AG04450 (cell line): ENCODE data around the gene ABTB2. TPM values are rescaled to one million over a fixed set of nuclear protein-coding genes. Genes with fewer than 3 reads are reported as not detected.

Source experiments
- CTCF ChIA-PET: fragments of 300-600, 350-600 bp; formaldehyde crosslinking; extraction: SDS; loops from one replicate; lab custom pipeline; 2022; ENCODE audit warnings: antibody characterized with exemption, inconsistent platforms; lab: Charles Lee
- POLR2A ChIA-PET: fragments of 350-600 bp; formaldehyde crosslinking; extraction: SDS; loops from one replicate; lab custom pipeline; 2021; ENCODE audit warnings: antibody characterized with exemption, inconsistent platforms; lab: Yijun Ruan, JAX
- DNase-seq: peaks from one replicate; pipeline ENCODE4 v3.0.0-alpha.2; 2011; ENCODE audit warnings: low read depth, low spot score
- H3K27ac ChIP-seq: one replicate; pipeline ENCODE4 v1.5.1; 2012; ENCODE audit warnings: low read depth, low read length, control low read depth
- H3K27me3 ChIP-seq: one replicate; pipeline ENCODE4 v1.6.0; 2012; ENCODE audit warnings: low read length; ENCODE audit not compliant: control insufficient read depth, insufficient read depth
- H3K4me3 ChIP-seq: 2 replicates; pipeline ENCODE4 v1.5.1; 2011; ENCODE audit warnings: mild to moderate bottlenecking, low read depth, low read length, control low read depth
- H3K9me3 ChIP-seq: 2 replicates; pipeline ENCODE4 v1.5.1; 2012; ENCODE audit warnings: low read length; ENCODE audit not compliant: control insufficient read depth, insufficient read depth
- polyA plus RNA-seq: library from polyadenylated mRNA; depleted of rRNA; stranded (reverse); fragments of >200 nt; gene quantifications from 2 replicates; pipeline ENCODE4 v1.2.3, GENCODE V29; 2011
- TF ChIP-seq, protein P1 (sequence below): IDR thresholded peaks from 2 replicates; pipeline ENCODE4 v1.5.1; 2011; ENCODE audit warnings: low read depth, low read length, control low read depth, inconsistent platforms

The ABTB2 gene
- polyA plus RNA-seq, 1 experiment = 0.43 TPM

DNA sequence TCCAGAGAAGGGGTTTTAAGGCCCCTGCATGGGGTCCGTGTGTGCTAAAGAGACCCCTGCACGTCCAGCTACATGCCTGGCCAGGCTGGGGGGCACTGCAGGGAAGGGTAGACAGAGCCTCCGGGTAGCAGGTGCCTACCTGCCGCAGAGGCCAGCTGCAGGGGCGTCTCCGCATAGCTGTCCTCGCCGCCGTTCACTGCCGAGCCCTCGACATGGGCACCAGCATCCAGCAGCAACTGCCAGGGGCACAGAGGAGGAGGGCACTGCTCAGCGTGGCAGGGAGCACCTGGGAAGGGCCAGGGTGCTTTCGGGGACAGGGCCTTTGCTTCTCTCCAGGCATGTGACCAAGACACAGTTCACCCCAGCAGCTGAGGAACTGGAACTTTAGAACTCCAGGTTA is 192.7 kb downstream of the ABTB2 start:
- POLR2A ChIA-PET = no interaction called here

DNA sequence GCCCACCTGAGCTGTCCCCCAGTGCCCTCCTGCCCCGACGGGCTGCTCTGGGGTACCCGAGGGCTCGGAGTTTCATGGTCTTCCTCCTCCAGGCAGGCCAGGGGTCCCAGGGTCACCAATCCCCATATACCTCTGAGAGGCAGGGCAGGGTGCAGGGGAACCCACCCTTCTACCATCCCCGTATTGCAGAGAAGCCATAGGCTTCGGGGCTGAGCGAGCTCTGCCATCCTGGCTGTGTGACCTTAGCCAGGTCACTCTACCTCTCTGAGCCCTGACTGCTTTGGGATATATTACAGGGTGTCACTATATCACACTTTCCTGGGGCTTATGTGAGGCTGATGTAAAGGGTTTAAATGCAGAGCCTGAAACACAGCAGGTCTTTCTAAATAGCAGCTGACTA is 195.0 kb downstream of the ABTB2 start:
- ChIA-PET POLR2A (no interaction called here), CTCF (no interaction called here)
- TF ChIP-seq, protein P1, sequence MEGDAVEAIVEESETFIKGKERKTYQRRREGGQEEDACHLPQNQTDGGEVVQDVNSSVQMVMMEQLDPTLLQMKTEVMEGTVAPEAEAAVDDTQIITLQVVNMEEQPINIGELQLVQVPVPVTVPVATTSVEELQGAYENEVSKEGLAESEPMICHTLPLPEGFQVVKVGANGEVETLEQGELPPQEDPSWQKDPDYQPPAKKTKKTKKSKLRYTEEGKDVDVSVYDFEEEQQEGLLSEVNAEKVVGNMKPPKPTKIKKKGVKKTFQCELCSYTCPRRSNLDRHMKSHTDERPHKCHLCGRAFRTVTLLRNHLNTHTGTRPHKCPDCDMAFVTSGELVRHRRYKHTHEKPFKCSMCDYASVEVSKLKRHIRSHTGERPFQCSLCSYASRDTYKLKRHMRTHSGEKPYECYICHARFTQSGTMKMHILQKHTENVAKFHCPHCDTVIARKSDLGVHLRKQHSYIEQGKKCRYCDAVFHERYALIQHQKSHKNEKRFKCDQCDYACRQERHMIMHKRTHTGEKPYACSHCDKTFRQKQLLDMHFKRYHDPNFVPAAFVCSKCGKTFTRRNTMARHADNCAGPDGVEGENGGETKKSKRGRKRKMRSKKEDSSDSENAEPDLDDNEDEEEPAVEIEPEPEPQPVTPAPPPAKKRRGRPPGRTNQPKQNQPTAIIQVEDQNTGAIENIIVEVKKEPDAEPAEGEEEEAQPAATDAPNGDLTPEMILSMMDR = no peak
- peaks cover 2% of the 10 kb centered on the region for H3K27me3 ChIP-seq
- no peaks in the 10 kb centered on the region; the same call in 1 of the 2 replicates for H3K9me3 ChIP-seq
- no peak overlapping the region for H3K27ac ChIP-seq
- H3K4me3 ChIP-seq = no peak overlapping the region
- no peak for DNase-seq

More for the DNA sequence above, 192.7 kb downstream of the ABTB2 start:
- Histone ChIP-seq H3K27ac (no peak overlapping the region), H3K27me3 (peaks cover 5% of the 10 kb centered on the region), H3K4me3 (no peak overlapping the region), H3K9me3 (no peaks in the 10 kb centered on the region; the same call in 1 of the 2 replicates)
- TF ChIP-seq, protein P1 = no peak
- CTCF ChIA-PET = interaction anchor here (0.6 to 1.7 kb wide), 2 partner anchors 9 to 548 kb away, joined by 4 to 8 read pairs; no protein-coding TSS in a partner anchor
- DNase-seq = no peak

DNA sequence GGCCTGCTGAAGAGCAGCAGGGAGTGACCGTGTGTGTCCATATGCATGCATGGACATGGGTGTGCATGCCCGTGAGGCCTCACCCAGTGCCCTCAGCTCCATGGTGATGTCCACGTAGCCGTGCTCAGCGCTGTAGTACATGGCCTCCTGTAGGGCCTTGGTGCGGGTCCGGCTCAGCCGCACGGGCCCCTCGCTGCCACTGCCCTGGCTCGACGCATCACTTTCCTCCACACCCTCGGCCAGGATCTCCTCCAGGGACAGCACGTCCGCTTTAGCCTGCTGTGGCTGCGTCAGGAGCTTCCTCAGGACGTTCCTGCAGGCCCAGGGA is 195.4 kb downstream of the ABTB2 start:
- ChIA-PET CTCF (no interaction called here), POLR2A (no interaction called here)
- no peak overlapping the region for H3K27ac ChIP-seq
- TF ChIP-seq, protein P1 = no peak
- no peak overlapping the region for H3K4me3 ChIP-seq
- DNase-seq = no peak
- no peaks in the 10 kb centered on the region; the same call in 1 of the 2 replicates for H3K9me3 ChIP-seq
- no peaks in the 10 kb centered on the region for H3K27me3 ChIP-seq

DNA sequence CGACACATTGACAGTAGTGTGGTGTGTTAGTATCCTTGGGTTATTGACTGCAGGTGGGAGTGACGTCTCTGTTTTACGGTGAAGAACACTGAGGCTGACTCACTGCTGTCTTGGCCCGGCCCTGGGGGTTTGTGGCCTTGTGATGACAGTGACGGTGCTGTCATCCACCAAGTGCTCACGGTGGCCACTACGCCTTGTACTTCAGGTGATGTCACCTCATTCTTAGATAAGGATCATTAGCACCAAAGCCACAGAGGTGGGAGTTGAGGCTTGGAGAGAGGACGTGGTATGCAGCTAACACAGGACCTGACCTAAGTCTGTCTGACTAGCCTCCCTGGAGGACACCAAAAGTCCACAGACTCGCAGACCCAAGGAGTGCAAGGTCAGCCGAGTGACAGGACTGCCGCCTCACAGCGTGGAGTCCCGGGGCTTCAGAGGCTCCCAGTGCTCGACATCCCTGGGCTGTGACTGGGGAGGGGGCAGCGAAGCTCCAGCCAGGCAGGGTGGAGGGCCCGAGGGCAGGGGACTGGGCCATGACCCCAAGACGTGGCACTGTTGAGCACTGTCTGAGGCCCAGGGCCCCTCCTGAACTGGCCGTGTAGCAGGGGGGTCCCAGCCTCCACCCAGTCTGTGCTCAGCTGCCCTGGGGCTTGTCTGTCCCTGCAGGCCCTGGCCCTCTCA is 195.9 kb downstream of the ABTB2 start:
- TF ChIP-seq, protein P1 = no peak
- Histone ChIP-seq H3K27ac (no peak overlapping the region), H3K27me3 (no peaks in the 10 kb centered on the region), H3K9me3 (no peaks in the 10 kb centered on the region; the same call in 1 of the 2 replicates), H3K4me3 (no peak overlapping the region)
- POLR2A ChIA-PET = no interaction called here
- CTCF ChIA-PET = interaction anchor here (1.1 kb wide), 1 partner anchor 12 kb away, joined by 4 read pairs; no protein-coding TSS in a partner anchor
- DNase-seq = no peak

DNA sequence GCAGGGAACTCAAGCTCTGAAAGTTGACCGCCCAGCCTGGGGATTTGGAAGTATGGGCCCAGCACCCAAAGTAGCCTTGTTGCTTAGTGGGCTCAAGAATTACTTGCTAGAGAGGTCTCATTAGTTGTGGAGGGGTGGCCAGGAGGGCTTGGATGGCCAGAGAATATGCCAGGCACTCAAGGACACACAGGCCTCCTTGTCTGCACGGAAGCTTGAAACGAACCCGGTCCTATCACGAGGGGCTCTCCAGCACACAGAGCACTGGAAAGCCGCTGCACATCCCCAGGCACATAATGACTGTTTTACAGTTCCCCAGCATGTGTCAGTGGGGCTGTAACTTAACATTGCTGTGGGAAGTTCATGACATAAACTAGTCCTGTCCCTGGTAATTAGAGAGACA is 196.4 kb downstream of the ABTB2 start:
- no peak for DNase-seq
- ChIA-PET CTCF (interaction anchor here (1.1 kb wide), 1 partner anchor 13 kb away, joined by 4 read pairs; no protein-coding TSS in a partner anchor), POLR2A (no interaction called here)
- H3K27me3 ChIP-seq = no peaks in the 10 kb centered on the region
- no peaks in the 10 kb centered on the region; the same call in 1 of the 2 replicates for H3K9me3 ChIP-seq
- TF ChIP-seq, protein P1 = no peak
- no peak overlapping the region for H3K4me3 ChIP-seq
- H3K27ac ChIP-seq = no peak overlapping the region
